Mucosa of gallbladder (tissue), 1 donor: ENCODE results near the gene VMP1. TPM values are rescaled to one million over a fixed set of nuclear protein-coding genes. Genes with fewer than 3 reads are reported as not detected.
"Not testable (repeated sequence)": the region's sequence is repeated elsewhere in the genome, so short reads cannot be mapped to it uniquely, and the experiment has no call there.

Source experiments
- DNase-seq: peaks from one replicate; pipeline ENCODE4 v3.0.0-alpha.2; 2020; ENCODE audit warnings: low spot score
- total RNA-seq: library from RNA; stranded (reverse); gene quantifications from one replicate; pipeline ENCODE4 v1.2.1, GENCODE V29; 2021
- donor health status: DM: no; HTN: no; CAD: no.

Gene VMP1
- total RNA-seq, 1 donor from 2014 or later, result 167 TPM

GRCh38 chr17:59753522-59754467 is 46.3 kb downstream of the VMP1 start:
- peak; percentile 47 for DNase-seq

GRCh38 chr17:59754552-59754951 is 47.1 kb downstream of the VMP1 start:
- no peak for DNase-seq

GRCh38 chr17:59755069-59755468 is 47.6 kb downstream of the VMP1 start:
- DNase-seq, result not testable (repeated sequence)

DNA sequence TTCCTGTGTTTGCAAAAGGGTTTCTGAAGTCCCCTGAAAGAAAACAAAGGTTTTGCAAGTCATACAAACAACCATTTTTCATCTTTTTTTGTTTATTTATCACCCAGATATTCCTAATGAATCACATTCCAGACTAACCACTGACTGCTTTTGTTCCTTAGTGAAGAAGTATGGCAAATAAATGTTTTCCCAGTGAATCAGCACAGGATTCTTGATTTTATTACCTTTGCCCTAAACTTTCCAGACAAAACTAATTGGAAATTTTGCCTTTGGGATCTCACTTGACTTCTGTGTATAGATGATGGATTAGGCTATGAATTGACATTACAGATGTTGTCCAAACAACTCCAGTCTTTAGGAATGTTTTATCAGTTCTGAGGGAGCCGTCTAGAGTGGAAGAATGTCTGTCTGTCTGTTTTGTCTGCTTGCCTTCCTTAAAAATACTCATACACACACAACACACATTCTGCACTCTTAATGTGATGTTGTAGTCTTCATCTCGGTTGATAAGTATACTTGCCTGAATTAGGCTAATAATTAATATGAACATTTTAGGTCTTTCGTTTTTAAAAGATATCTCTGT is 48.9 kb downstream of the VMP1 start:
- DNase-seq, result no peak

GRCh38 chr17:59757043-59757442 is 49.6 kb downstream of the VMP1 start:
- DNase-seq, result no peak

- DNase-seq, result no peak
Measured at GRCh38 chr17:59757470-59757869, 50.0 kb downstream of the VMP1 start.

GRCh38 chr17:59757881-59758385 is 50.5 kb downstream of the VMP1 start:
- no peak for DNase-seq

- DNase-seq, result not testable (repeated sequence)
Measured at GRCh38 chr17:59758998-59759651, 51.7 kb downstream of the VMP1 start.

GRCh38 chr17:59760160-59760559 is 52.7 kb downstream of the VMP1 start:
- no peak for DNase-seq

DNA sequence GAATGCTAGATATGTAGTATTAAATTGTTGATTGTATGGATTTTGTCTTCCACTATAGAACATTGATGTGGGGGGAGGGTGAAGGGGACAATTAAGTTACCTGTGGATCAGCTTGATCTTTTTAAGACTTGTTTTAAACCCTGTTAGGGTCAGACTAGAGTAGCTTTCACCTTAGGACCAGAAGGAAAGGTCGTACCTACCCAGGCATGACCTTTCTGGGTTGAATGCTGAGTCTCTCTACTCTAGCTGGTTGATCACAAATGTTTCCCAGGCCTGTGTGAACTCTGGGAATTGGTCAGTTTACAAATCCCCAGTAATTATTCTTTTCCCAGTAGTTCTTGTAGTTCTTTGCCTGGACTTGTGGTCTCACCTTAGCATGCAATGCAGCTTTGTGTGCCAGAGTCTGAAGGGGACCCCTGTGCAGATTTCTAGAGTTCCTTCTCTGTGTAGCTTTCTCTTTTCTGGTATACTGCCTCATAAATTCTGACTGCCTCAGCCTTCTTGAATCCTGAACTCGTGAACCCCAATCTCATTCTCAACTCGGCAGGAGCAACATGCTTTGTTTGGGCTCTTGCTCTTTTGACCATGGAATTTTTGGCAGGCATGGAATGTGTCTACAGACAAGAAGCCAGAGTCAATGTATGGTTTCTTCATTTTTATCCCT is 54.1 kb downstream of the VMP1 start:
- DNase-seq, result no peak

- DNase-seq, result no peak
Measured at GRCh38 chr17:59762049-59762823, 54.8 kb downstream of the VMP1 start.

DNA sequence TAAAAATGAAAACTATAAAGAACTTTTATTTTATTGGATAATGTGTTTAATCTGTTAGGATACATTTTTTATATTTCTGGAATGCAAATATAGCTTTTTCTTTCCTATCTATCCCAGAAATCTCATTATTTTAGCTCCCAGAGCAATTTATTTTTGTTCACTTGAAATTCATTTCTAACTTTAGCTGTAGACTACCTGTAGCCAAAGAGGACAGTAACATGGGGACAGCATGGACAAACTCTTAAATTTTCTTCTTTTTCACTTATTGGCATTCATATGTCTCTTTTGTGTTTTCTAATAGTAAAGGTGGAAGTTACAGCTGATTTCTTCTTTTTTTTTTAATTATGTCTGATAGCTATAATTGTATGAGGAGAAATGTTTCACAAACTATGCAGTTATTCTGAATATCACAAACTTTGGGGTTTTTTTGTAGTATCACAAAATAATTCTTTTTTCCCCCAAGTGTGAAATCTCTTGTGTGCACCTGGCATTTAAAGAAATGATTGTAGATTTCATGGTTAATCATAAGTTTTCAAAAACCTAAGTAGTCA is 55.4 kb downstream of the VMP1 start:
- no peak for DNase-seq

DNA sequence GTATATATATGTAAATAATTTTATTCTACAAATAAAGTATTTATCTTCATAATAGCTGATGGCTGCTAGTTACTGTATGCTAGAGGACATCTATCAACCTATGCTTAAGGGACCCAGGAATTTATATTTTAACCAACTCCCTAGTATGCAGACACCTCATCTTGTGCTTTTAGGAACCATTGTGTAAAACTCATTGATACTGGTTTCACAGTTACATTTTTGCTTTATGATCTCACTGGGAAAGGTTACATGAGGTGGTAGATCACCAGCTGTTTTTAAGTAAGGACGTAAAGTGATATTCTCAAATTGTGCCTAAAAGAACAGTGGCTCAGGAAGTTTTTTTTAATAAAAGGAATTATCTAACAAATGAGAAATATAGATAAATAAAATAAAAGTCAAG is 56.4 kb downstream of the VMP1 start:
- DNase-seq, result no peak

- DNase-seq, result no peak
Measured at GRCh38 chr17:59764292-59764741, 56.9 kb downstream of the VMP1 start.

DNA sequence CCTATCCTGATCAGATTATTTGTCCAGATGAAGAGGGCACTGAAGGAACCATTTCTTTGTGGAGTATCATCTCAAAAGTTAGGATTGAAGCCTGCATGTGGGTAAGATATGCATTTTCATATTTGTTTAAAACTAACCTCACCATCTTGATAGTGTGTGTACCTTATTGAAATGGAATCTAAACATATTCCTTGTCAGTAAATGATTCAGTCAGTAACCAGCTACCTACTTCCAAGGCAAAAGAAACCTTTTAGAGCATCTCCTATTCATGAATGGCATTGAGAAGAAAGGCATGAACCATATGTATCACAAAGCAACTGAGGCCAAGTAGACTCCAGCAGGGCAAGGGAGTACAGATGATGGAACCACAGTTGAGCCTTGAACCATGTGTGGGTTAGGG is 57.6 kb downstream of the VMP1 start:
- no peak for DNase-seq

- DNase-seq, result no peak
Measured at GRCh38 chr17:59766491-59766890, 59.0 kb downstream of the VMP1 start.

GRCh38 chr17:59767176-59767575 is 59.7 kb downstream of the VMP1 start:
- no peak for DNase-seq

DNA sequence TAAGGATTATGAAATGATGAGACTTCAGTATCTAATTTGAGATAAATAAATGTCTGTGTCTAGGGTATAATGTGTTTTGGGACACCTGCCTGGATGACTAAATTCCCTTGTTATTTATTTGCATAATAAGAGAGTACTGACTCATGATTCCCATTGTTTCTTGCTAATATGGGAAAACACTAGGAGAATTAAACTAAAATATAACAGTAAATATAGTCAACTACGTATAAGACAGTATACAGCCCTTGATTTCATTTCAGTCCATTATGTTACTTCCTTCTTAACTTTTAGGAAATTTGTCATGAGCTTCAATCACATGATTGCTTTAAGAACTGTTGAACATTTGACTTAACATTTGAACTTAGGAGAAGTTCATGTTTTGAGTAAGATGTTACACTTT is 62.4 kb downstream of the VMP1 start:
- DNase-seq, result no peak

DNA sequence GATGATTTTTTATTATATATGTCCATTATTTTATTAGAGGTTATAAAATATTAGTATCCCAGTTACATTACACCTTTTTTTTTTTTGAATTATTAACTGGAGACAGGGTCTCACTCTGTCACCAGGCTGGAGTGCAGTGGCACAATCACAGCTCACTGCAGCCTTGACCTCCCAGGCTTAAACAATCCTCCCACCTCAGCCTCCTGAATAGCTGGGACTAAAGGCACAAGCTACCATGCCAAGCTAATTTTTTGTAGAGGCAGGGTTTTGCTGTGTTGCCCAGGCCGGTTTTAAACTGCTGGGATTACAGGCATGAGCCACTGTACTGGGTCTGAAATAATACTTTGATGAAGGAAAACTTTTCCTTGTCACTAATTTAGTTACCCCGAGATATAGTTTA is 63.6 kb downstream of the VMP1 start:
- DNase-seq, result no peak

DNA sequence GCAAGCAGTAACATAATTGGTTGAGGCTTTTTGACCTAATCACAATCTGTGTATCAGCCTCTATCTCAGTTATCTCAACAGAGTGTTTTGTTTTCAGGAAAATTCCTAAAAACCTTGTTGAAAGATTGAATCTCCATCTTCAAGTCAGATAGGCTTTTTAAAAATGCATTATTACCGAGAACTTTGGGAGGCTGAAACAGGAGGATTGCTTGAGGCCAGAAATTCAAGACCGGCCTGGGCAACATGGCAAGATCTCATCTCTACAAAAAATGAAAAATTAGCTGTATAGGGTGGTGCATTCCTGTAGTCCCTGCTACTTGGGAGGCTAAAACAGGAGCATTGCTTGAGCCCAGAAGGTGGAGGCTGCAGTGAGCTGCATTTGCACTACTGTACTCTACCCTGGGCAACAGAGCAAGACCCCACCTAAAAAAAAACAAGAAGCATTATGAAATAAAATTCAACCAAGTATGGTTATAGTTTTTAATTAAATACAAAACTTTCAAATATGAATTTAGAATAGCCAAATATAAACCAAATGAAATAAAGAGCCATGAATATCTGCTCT is 68.4 kb downstream of the VMP1 start:
- DNase-seq, result no peak
